LNCAP (cell line): ENCODE measurements around the gene NCKAP5.

ENCODE experiments used
- TF ChIP-seq, protein P1 (sequence below): fragments of 450-650 bp; IDR thresholded peaks from 2 replicates; pipeline ENCODE4 v1.5.1; 2017; ENCODE audit warnings: mild to moderate bottlenecking

The NCKAP5 gene

DNA sequence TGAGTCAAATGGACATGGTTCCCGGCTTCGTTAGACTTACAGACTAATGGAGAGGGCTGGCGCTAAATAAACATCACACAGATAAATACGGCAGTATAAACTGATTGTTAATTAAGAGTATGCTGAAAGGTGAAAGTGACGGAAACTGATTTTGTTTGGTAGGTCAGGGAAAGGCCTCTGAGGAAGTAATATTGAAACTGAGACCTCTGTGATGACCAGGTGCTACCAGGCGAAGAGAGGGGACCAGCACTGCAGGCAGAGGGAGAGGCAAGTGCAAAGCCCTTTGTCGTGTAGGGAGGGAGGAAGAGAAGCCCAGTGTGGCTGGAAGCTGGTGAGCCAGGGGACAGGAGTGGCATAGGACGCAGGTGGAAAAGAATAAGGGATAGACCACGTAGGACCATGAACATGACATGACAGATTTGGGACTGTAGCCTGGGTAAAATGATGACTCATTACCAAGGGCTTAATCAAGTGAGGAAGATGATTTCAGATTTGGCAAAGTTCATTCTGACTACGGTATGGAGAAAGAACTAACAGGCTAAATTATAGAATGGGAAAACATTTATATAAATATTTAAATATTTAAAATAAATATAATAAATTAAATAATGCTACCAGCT lies 433.1 kb downstream of the NCKAP5 start:
- TF ChIP-seq, protein P1, sequence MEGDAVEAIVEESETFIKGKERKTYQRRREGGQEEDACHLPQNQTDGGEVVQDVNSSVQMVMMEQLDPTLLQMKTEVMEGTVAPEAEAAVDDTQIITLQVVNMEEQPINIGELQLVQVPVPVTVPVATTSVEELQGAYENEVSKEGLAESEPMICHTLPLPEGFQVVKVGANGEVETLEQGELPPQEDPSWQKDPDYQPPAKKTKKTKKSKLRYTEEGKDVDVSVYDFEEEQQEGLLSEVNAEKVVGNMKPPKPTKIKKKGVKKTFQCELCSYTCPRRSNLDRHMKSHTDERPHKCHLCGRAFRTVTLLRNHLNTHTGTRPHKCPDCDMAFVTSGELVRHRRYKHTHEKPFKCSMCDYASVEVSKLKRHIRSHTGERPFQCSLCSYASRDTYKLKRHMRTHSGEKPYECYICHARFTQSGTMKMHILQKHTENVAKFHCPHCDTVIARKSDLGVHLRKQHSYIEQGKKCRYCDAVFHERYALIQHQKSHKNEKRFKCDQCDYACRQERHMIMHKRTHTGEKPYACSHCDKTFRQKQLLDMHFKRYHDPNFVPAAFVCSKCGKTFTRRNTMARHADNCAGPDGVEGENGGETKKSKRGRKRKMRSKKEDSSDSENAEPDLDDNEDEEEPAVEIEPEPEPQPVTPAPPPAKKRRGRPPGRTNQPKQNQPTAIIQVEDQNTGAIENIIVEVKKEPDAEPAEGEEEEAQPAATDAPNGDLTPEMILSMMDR, result no peak

DNA sequence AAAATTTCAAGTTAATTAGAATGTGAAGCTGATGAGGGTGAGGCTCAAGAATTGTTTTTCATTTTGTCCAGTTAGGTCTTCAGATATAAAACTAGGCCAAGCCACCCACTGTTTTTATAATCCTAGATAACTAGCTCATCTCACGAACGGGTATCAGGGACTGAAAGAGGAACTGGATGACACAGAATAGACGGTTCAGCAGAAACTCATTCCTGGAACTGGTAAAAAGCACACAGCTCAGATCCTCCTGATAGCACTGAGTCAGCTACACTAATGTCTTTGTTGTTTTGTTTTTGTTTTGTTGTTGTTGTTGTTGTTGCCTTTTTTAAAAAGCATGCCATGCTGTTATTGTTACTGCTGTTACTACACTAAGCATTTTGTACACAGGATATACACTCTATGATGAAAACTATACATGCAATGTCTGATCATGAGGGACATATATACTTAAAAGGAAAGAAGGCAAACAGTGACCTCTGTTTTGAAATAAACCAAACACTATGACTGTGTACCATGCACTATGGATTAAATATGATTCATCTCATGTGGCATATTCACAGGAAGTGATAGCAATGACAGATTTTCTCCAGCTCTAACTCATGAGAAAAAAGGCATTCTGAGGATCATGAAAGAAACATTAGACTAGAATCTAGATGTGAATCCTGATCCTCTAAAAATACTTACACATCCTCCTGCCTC lies 437.6 kb downstream of the NCKAP5 start:
- TF ChIP-seq, protein P1, result no peak

DNA sequence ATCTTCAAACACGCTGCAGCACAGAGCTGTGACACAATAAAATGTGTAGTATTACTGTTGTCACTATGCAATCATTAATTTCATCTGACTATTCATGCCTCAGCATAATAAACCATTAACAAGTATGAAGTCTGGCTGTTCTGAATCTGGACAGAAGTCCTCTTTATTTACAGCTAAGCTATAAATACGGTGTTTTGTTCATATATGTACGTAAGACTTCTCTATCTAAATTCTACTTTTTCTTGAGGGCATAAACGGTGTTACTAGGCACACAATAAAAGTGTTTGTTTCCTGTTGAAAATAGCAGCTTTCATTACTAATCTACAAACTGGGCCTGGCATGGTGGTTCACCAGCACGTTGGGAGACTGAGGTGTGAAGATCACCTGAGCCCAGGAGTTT lies 443.8 kb downstream of the NCKAP5 start:
- TF ChIP-seq, protein P1, result no peak

DNA sequence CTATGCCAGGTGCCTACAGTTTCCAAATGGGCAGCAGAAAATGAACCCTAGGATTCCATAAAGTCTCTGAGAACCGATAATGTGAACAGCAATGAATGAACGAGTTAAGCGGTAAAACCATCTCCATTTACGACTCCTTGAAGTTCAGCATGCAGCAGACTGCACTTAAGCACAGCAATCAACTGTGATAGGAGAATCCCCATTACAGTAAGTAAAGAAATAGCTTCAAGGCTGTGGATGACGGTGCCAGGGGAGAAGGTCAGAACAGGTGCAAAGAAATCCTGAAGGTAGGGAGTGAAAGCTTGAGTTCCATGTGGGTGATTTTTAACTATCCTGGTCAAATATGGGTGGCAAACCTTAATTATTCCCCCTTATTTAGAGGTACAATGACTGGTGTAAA lies 444.4 kb downstream of the NCKAP5 start:
- TF ChIP-seq, protein P1, result no peak

DNA sequence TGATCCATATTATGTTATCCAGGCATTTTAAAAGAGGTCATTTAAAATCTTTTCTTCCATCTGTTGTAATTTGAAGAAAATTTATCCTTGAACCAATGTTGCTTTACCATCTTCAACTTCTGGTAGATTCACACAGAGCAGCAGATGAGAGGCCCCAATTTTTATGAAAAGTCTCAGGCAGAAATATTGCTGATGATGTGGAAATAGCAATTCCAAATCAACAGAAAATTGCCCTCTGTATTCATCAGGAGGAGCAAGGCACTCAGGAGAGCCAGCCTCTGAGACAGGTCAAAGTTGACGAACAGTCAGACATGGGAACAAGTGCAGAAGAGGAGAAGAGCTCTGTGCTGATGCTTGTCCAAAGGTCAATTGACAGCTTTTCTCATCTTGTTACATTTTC lies 444.9 kb downstream of the NCKAP5 start:
- TF ChIP-seq, protein P1, result no peak

DNA sequence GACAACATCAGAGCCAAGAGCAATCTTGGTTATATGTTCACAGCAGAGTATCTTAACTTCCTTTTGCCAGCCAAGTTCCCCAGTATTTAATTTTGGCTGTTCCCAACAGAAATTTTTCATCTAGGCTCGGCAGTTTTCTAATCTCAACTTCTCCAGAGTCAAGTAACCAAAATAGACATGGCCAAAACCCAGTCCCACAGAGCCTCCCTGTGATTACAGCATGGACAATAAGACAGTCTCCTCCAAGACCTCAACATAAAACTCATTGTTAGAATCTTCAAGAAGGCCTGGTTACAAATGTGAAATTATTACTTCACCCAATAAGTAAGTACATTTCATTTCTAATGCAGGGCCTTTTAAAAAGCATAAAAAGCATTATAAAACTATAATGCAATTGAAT lies 445.7 kb downstream of the NCKAP5 start:
- TF ChIP-seq, protein P1, result no peak

DNA sequence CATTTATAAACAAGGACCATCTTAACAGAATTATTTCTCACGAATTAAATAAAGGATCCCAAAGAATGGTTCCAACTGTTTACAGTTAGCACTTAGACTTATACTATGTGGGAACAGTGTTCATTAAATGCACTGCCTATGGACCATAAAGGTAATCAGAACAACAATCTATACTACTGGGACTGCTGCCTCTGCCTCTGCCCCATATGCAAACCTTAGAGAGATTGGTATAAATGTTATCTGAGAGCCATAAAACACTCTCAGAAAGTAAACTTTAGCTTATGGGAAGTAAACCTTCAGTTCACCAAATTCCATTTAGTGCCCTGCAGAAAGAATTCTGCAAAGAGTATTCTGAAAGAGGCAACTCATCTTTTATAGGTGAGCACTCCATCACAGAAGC lies 448.0 kb downstream of the NCKAP5 start:
- TF ChIP-seq, protein P1, result no peak

DNA sequence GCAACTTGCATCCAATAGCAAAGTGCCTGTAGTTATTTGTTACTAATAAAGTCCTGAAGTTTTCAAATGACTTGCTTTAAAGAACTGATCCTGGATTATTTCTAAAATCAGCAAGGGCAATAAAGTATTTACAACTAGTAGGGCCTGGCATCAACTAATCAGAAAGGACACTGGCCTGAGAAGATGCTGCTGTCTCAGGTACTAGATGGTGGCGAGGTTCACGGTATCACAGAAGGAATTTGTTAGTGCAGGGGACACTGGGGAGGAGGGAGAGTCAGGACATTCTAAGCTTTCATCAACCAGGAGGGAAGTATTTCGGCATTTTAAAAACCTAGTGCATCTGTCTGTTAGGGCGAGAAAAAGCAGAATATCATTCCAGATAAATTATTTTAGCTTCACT lies 458.1 kb downstream of the NCKAP5 start:
- TF ChIP-seq, protein P1, result no peak
